Peyer's patch (tissue), 4 donors: ENCODE measurements around the gene RSRC1. TPM values are rescaled to one million over a fixed set of nuclear protein-coding genes. Genes with fewer than 3 reads are reported as not detected.
"Not testable (repeated sequence)": the region's sequence is repeated elsewhere in the genome, so short reads cannot be mapped to it uniquely, and the experiment has no call there.

Experiments used
- DNase-seq, 3 donors: peaks; one replicate each; pipeline ENCODE4 v3.0.0-alpha.2; 2017 to 2019
- H3K27ac ChIP-seq, 4 donors: fragments of 200-600 bp; sonication (generic); one replicate each; pipeline ENCODE4 v1.5.1; 2016 to 2019
- H3K27me3 ChIP-seq, 2 donors: fragments of 200-600 bp; sonication (generic); one replicate each; pipeline ENCODE4 v1.5.1; 2019
- H3K36me3 ChIP-seq, 3 donors: fragments of 200-600 bp; sonication (generic); one replicate each; pipeline ENCODE4 v1.5.1; 2016 to 2019
- H3K4me1 ChIP-seq, 4 donors: fragments of 200-600 bp; sonication (generic); one replicate each; pipeline ENCODE4 v1.5.1; 2016 to 2019
- H3K4me3 ChIP-seq, 4 donors: fragments of 200-600 bp; sonication (generic); 1 replicate in 3 of 4; 2 replicates in 1 of 4; pipeline ENCODE4 v1.5.1; 2016 to 2019; ENCODE audit warnings: mild to moderate bottlenecking in 1 of 4
- H3K9me3 ChIP-seq, 4 donors: fragments of 200-600 bp; sonication (generic); one replicate each; pipeline ENCODE4 v1.5.1; 2016 to 2019; ENCODE audit warnings: mild to moderate bottlenecking in 1 of 4
- CTCF ChIP-seq, 6 experiments: fragments of 450-650 bp in 4 of 6; fragments of 200-600 bp in 2 of 6; sonication (generic) in 1 of 6; IDR thresholded peaks; one replicate each; pipeline ENCODE4 v1.5.1; 2017 to 2019; ENCODE audit warnings: antibody characterized with exemption in 6 of 6, mild to moderate bottlenecking in 3 of 6, moderate library complexity in 1 of 6
- POLR2A ChIP-seq, 2 donors: fragments of 450-650 bp; IDR thresholded peaks; one replicate each; pipeline ENCODE4 v1.5.1; 2017; ENCODE audit warnings: antibody characterized with exemption in 2 of 2, mild to moderate bottlenecking in 2 of 2, moderate library complexity in 2 of 2
- total RNA-seq, 4 donors: library from RNA; depleted of rRNA; stranded (reverse); fragments of >200 nt; gene quantifications; one replicate each; pipeline ENCODE4 v1.1.0, GENCODE V29; 2016

RSRC1 gene
- total RNA-seq, 4 donors from 2014 or later: 12.4 to 152 (median 29.4) TPM

- H3K4me1 ChIP-seq: no peaks in the 10 kb centered on the region
- H3K9me3 ChIP-seq: no peaks in the 10 kb centered on the region
- no peaks in the 10 kb centered on the region for H3K27me3 ChIP-seq
- TF ChIP-seq CTCF (IDR thresholded peaks at IDR 0.05) (no peak), POLR2A (IDR thresholded peaks at IDR 0.05) (no peak)
- no peak for DNase-seq
- H3K36me3 ChIP-seq: no peaks in the 10 kb centered on the region
- H3K4me3 ChIP-seq: no peak overlapping the region
- no peak overlapping the region for H3K27ac ChIP-seq
Measured at GRCh38 chr3:158339638-158340037, 229.7 kb downstream of the RSRC1 start.

GRCh38 chr3:158340951-158341350 is 231.1 kb downstream of the RSRC1 start:
- H3K27me3 ChIP-seq, H3K4me1 ChIP-seq, H3K27ac ChIP-seq, DNase-seq, H3K36me3 ChIP-seq, H3K4me3 ChIP-seq, H3K9me3 ChIP-seq: not testable (repeated sequence)

- H3K27me3 ChIP-seq: no peaks in the 10 kb centered on the region
- TF ChIP-seq POLR2A (IDR thresholded peaks at IDR 0.05) (no peak), CTCF (IDR thresholded peaks at IDR 0.05) (no peak)
- H3K27ac ChIP-seq: no peak overlapping the region
- H3K9me3 ChIP-seq: no peaks in the 10 kb centered on the region
- H3K36me3 ChIP-seq: no peaks in the 10 kb centered on the region
- no peaks in the 10 kb centered on the region for H3K4me1 ChIP-seq
- DNase-seq: no peak
- H3K4me3 ChIP-seq: no peak overlapping the region
Measured at GRCh38 chr3:158347966-158348365, 238.1 kb downstream of the RSRC1 start.

- Histone ChIP-seq H3K4me1 (no peaks in the 10 kb centered on the region), H3K36me3 (no peaks in the 10 kb centered on the region), H3K27me3 (no peaks in the 10 kb centered on the region), H3K4me3 (no peak overlapping the region), H3K27ac (no peak overlapping the region), H3K9me3 (no peaks in the 10 kb centered on the region)
- no peak for DNase-seq
- TF ChIP-seq CTCF (IDR thresholded peaks at IDR 0.05) (no peak), POLR2A (IDR thresholded peaks at IDR 0.05) (no peak)
Measured at GRCh38 chr3:158350971-158351370, 241.1 kb downstream of the RSRC1 start.

- H3K27ac ChIP-seq: no peak overlapping the region
- no peaks in the 10 kb centered on the region for H3K4me1 ChIP-seq
- H3K27me3 ChIP-seq: no peaks in the 10 kb centered on the region
- no peaks in the 10 kb centered on the region for H3K9me3 ChIP-seq
- no peaks in the 10 kb centered on the region for H3K36me3 ChIP-seq
- DNase-seq: no peak
- no peak for TF ChIP-seq POLR2A (IDR thresholded peaks at IDR 0.05)
- TF ChIP-seq CTCF (IDR thresholded peaks at IDR 0.05): no peak
- no peak overlapping the region for H3K4me3 ChIP-seq
Measured at GRCh38 chr3:158352551-158352950, 242.7 kb downstream of the RSRC1 start.

GRCh38 chr3:158354713-158355112 is 244.8 kb downstream of the RSRC1 start:
- no peak for TF ChIP-seq POLR2A (IDR thresholded peaks at IDR 0.05)
- no peak for TF ChIP-seq CTCF (IDR thresholded peaks at IDR 0.05)
- H3K27me3 ChIP-seq: no peaks in the 10 kb centered on the region
- DNase-seq: no peak
- H3K9me3 ChIP-seq: peaks cover 0 to 2% (median 0%) of the 10 kb centered on the region in 4 donors
- no peaks in the 10 kb centered on the region for H3K4me1 ChIP-seq
- no peaks in the 10 kb centered on the region for H3K36me3 ChIP-seq
- no peak overlapping the region for H3K4me3 ChIP-seq
- no peak overlapping the region for H3K27ac ChIP-seq
